K562 (cell line): ENCODE measurements around the gene IKBKE. TPM values are rescaled to one million over a fixed set of nuclear protein-coding genes. Genes with fewer than 3 reads are reported as not detected.
A peak's percentile ranks its signal among the peaks of the same experiment; 100 is the strongest.

Source experiments
- JUND ChIP-seq, 2 experiments: IDR thresholded peaks; 2 replicates in 1 of 2; 3 replicates in 1 of 2; pipeline ENCODE4 v1.6.1; 2011; ENCODE audit warnings: borderline replicate concordance in 2 of 2, low read depth in 2 of 2, low read length in 2 of 2, improper control_type of control experiment in 1 of 2, missing biosample characterization in 1 of 2, missing genetic modification characterization in 1 of 2, missing genetic modification reagents in 1 of 2
- REST ChIP-seq, 2 experiments: fragments of 450-650 bp; formaldehyde crosslinking in 1 of 2; IDR thresholded peaks; 2 replicates each; pipeline versions ENCODE4 v1.4.0 to v1.6.1; 2014 to 2020; ENCODE audit warnings: mild to moderate bottlenecking in 2 of 2, borderline replicate concordance in 1 of 2, low read depth in 1 of 2
- ZBTB40 ChIP-seq, 2 experiments: fragments of 450-650 bp in 1 of 2; sonication (generic) in 1 of 2; formaldehyde crosslinking in 1 of 2; IDR thresholded peaks; 2 replicates each; pipeline versions ENCODE4 v1.7.1 to v1.9.0; 2016 to 2022; ENCODE audit warnings: inconsistent platforms in 1 of 2, mild to moderate bottlenecking in 1 of 2, missing genetic modification reagents in 1 of 2
- ZNF175 ChIP-seq: fragments of 200-800 bp; sonication (Bioruptor generic); IDR thresholded peaks from 2 replicates; pipeline ENCODE4 v1.6.1; 2016; ENCODE audit warnings: low read depth, mild to moderate bottlenecking, missing genetic modification characterization, missing compliant biosample characterization
- ZNF311 ChIP-seq: fragments of 250-450 bp; sonication (Bioruptor Pico); IDR thresholded peaks from 2 replicates; pipeline ENCODE4 v1.4.0; 2020; ENCODE audit warnings: mild to moderate bottlenecking, moderate library complexity
- polyA plus RNA-seq, 8 experiments: library from polyadenylated mRNA; depleted of rRNA in 4 of 8; stranded (reverse) in 5 of 8; unstranded in 3 of 8; fragments of >200 nt; fragmentation: Nextera tagmentation in 2 of 8; fragmentation: Illumina TruSeq in 1 of 8; extraction: Ambion mirVana in 2 of 8; extraction: Trizol in 1 of 8; gene quantifications; 2 replicates each; pipeline versions ENCODE4 v1.2.1 to v1.2.3, GENCODE V29; 2011 to 2014; ENCODE audit warnings: inconsistent platforms in 1 of 8, missing spikeins in 1 of 8
- total RNA-seq, 7 experiments: library from RNA; depleted of rRNA in 6 of 7; stranded (reverse); fragments of >200 nt in 6 of 7; fragmentation: Illumina TruSeq in 2 of 7; extraction: Trizol in 2 of 7; gene quantifications; 2 replicates each; pipeline versions ENCODE4 v1.2.1 to v1.2.3, GENCODE V29; 2011 to 2021; ENCODE audit warnings: low replicate concordance in 1 of 7

IKBKE gene
- total and polyA plus RNA-seq, 9 of the 15 experiments (the other 6 are each of a cell fraction or from before 2014, with no cell fraction given), result 2.3 to 9.0 (median 4.8) TPM

- TF ChIP-seq ZBTB40 (IDR thresholded peaks at IDR 0.05) (peak; percentile 34), ZBTB40 (CRISPR knock-in tag; IDR thresholded peaks at IDR 0.05) (no peak), REST (IDR thresholded peaks at IDR 0.05; ENCODE audit: borderline replicate concordance) (no peak), REST (CRISPR knock-in tag; IDR thresholded peaks at IDR 0.05; ENCODE audit: low read depth) (no peak), JUND (IDR thresholded peaks at IDR 0.05; ENCODE audit: borderline replicate concordance, low read depth, low read length) (peak; percentile 95), JUND (tag; IDR thresholded peaks at IDR 0.05; ENCODE audit: borderline replicate concordance, low read depth, low read length) (peak; percentile 93; the same call in 2 of the 3 replicates), ZNF311 (0 out of 2 replicates have a peak, but pooled peaks have one; percentile 39), ZNF175 (peak; percentile 88)
Observed at GRCh38 chr1:206503591-206504362, 33.5 kb downstream of the IKBKE start (continued).
